Breast epithelium (tissue), 4 donors: ENCODE results near the gene MACROH2A1. TPM values are rescaled to one million over a fixed set of nuclear protein-coding genes. Genes with fewer than 3 reads are reported as not detected.
A peak's percentile ranks its signal among the peaks of the same experiment; 100 is the strongest.

Experiments
- DNase-seq, 2 donors: peaks; one replicate each; pipeline ENCODE4 v3.0.0-alpha.2; 2019; ENCODE audit warnings: low spot score in 2 of 2
- H3K27ac ChIP-seq, 2 donors: fragments of 200-600 bp; sonication (generic) in 1 of 2; one replicate each; pipeline ENCODE4 v1.5.1; 2016 to 2019; ENCODE audit warnings: mild to moderate bottlenecking in 1 of 2
- H3K27me3 ChIP-seq, 2 donors: fragments of 200-600 bp; sonication (generic) in 1 of 2; one replicate each; pipeline versions ENCODE4 v1.5.1 to v1.6.0; 2017 to 2019; ENCODE audit warnings: control low read depth in 1 of 2, mild to moderate bottlenecking in 1 of 2
- H3K36me3 ChIP-seq: fragments of 200-600 bp; one replicate; pipeline ENCODE4 v1.5.1; 2019
- H3K4me1 ChIP-seq, 2 donors: fragments of 200-600 bp; sonication (generic); one replicate each; pipeline ENCODE4 v1.5.1; 2016 to 2019; ENCODE audit warnings: control low read depth in 1 of 2
- H3K4me3 ChIP-seq, 3 donors: fragments of 200-600 bp; sonication (generic); 1 replicate in 2 of 3; 2 replicates in 1 of 3; pipeline ENCODE4 v1.5.1; 2016 to 2019; ENCODE audit warnings: mild to moderate bottlenecking in 3 of 3, moderate library complexity in 2 of 3
- H3K9me3 ChIP-seq, 2 donors: fragments of 200-600 bp; sonication (generic) in 1 of 2; one replicate each; pipeline ENCODE4 v1.5.1; 2016 to 2019; ENCODE audit warnings: control low read depth in 1 of 2
- CTCF ChIP-seq, 3 donors: fragments of 450-650 bp; IDR thresholded peaks; one replicate each; pipeline ENCODE4 v1.5.1; 2016 to 2017; ENCODE audit warnings: antibody characterized with exemption in 3 of 3, mild to moderate bottlenecking in 3 of 3, moderate library complexity in 3 of 3
- POLR2A ChIP-seq: fragments of 450-650 bp; IDR thresholded peaks from one replicate; pipeline ENCODE4 v1.6.1; 2016; ENCODE audit warnings: antibody characterized with exemption, mild to moderate bottlenecking, moderate library complexity
- POLR2AphosphoS5 ChIP-seq, 3 donors: sonication (generic); formaldehyde crosslinking; IDR thresholded peaks; one replicate each; pipeline ENCODE4 v1.6.1; 2017; ENCODE audit warnings: antibody characterized with exemption in 3 of 3
- intact Hi-C: fragments of 100-400 bp; cut with DNase I; formaldehyde crosslinking; loops from one replicate; pipeline ENCODE4 v1.15.1; 2023; ENCODE audit warnings: low total_unique reads
- total RNA-seq, 3 donors: library from RNA; depleted of rRNA; stranded (reverse); fragments of >200 nt; gene quantifications; one replicate each; pipeline ENCODE4 v1.1.0, GENCODE V29; 2016

Gene MACROH2A1
- total RNA-seq, result 100 to 1,000 TPM; 255 to 293 (median 272) TPM

GRCh38 chr5:135398855-135399793, at the start of gene MACROH2A1:
Gene MACROH2A1, minus strand, starts transcription at chr5:135399231. Its CDS starts 10,138 bp downstream, at chr5:135389093.
- intact Hi-C loops, result no loop called here
- peak; percentile 83 to 85 for DNase-seq
- Histone ChIP-seq H3K27ac (peak within 1 kb of the TSS; percentile 91 to 96), H3K36me3 (no peaks in the 10 kb centered on the region), H3K4me3 (peak within 1 kb of the TSS; percentile 71 to 98 (median 84)), H3K4me1 (peaks cover 0 to 16% of the 10 kb centered on the region in 2 donors), H3K9me3 (no peaks in the 10 kb centered on the region), H3K27me3 (no peaks in the 10 kb centered on the region)
- peak in 2 of 3 donors; percentile 30 to 82 for TF ChIP-seq POLR2AphosphoS5 (IDR thresholded peaks at IDR 0.05)
- TF ChIP-seq CTCF (IDR thresholded peaks at IDR 0.05), result no peak

DNA sequence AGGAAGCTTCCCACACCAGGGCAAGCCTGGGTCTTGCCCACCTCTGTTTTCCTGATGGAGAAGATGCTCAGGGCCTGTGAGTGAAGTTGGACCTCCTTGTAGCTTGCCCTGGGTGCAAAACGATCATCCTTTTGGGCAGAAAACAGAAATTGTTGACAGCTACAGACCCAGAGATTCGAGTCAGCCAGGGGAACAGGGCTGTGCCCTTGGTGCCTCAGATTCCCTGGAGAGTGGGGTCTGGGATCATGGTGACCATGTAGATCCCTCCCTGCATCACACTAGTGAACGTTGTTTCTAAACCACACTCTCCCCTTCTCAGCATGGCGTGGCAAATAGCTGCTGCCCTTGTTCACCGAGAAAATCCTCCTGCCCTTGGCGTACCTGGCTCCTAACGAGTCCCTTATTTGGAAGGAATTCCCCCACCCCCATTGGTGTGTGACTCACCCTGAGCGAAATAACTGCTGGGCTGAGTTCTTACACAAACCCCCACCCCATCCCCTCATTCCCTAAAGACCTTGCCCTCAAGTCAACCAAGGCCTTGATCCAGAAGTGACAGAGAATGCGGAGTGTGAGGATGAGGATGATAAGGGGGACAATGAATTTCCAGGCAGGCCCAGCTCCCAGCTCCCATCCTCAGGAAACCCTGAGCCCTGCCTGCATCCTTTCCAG, 49.2 kb upstream of the MACROH2A1 start:
- TF ChIP-seq CTCF (IDR thresholded peaks at IDR 0.05), result no peak
- TF ChIP-seq POLR2AphosphoS5 (IDR thresholded peaks at IDR 0.05), result no peak
- no peak for TF ChIP-seq POLR2A
- H3K9me3 ChIP-seq, result no peaks in the 10 kb centered on the region
- H3K4me3 ChIP-seq, result no peak overlapping the region
- intact Hi-C loops, result no loop called here
- no peaks in the 10 kb centered on the region for H3K4me1 ChIP-seq
- no peak for DNase-seq
- no peaks in the 10 kb centered on the region for H3K36me3 ChIP-seq
- no peaks in the 10 kb centered on the region for H3K27me3 ChIP-seq
- H3K27ac ChIP-seq, result no peak overlapping the region

DNA sequence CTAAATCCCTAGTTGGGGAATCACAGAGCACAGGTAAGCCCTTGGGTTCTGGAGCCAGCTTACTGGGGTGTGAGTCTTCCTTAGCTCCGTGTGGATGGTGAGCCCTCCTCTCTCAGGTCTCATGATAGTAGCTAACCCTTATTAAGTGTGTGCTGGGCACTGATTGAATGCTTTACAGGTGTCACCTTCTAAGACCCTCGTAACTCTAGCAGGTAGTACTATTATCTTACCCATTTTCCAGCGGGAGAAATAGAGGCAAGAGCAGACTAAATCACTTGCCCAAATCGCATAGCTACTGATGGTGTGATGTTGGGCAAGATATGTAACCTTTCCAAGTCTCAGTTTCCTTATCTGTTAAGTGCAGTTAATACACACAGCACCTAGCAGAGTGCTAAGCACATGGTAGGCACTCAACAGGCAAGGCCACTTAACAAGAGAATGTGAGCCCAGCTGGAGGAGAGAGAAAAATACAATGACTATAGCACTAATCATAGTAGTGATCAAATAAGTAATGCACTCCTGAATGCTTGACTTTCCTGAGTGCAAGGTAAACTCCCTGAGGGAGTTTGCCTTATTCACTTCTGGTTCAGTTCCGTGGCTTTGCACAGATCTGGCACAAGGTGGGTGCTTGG, 48.4 kb upstream of the MACROH2A1 start, which contains the start of gene DCANP1:
TSS of gene DCANP1 (minus strand) at position 51 of the 632 bp plus-strand sequence. CDS start 240 bp downstream, outside the sequence.
- TF ChIP-seq POLR2AphosphoS5 (IDR thresholded peaks at IDR 0.05) (no peak), POLR2A (no peak), CTCF (IDR thresholded peaks at IDR 0.05) (no peak)

GRCh38 chr5:135446615-135447014, 47.6 kb upstream of the MACROH2A1 start:
- Histone ChIP-seq H3K36me3 (no peaks in the 10 kb centered on the region), H3K4me3 (no peak overlapping the region), H3K9me3 (no peaks in the 10 kb centered on the region), H3K27me3 (no peaks in the 10 kb centered on the region), H3K4me1 (no peaks in the 10 kb centered on the region), H3K27ac (no peak overlapping the region)
- no peak for DNase-seq
- TF ChIP-seq POLR2A (no peak), POLR2AphosphoS5 (IDR thresholded peaks at IDR 0.05) (no peak), CTCF (IDR thresholded peaks at IDR 0.05) (no peak)
- intact Hi-C loops, result no loop called here

More for the DNA sequence above, 48.4 kb upstream of the MACROH2A1 start, which contains the start of gene DCANP1:
- no peak within 1 kb of the TSS for H3K27ac ChIP-seq
- H3K4me1 ChIP-seq, result no peaks in the 10 kb centered on the region
- intact Hi-C loops, result no loop called here
- H3K36me3 ChIP-seq, result no peaks in the 10 kb centered on the region
- no peak within 1 kb of the TSS for H3K4me3 ChIP-seq
- H3K27me3 ChIP-seq, result no peaks in the 10 kb centered on the region
- no peak for DNase-seq
- H3K9me3 ChIP-seq, result no peaks in the 10 kb centered on the region
